Fibroblast of skin of left biceps (primary cell): Measurements from ENCODE around the gene TTC28.

Experiments
- DNase-seq, 2 experiments: peaks; one replicate each; pipeline ENCODE4 v3.0.0-alpha.2; 2013; ENCODE audit warnings: low read depth in 2 of 2

TTC28 gene

GRCh38 chr22:28143961-28144745, 535.5 kb downstream of the TTC28 start:
- no peak for DNase-seq

- DNase-seq, result no peak
Measured at GRCh38 chr22:28143241-28143865, 536.3 kb downstream of the TTC28 start.

GRCh38 chr22:28142361-28142961, 537.2 kb downstream of the TTC28 start:
- DNase-seq, result peak; percentile 95 to 97

GRCh38 chr22:28141614-28142013, 538.0 kb downstream of the TTC28 start:
- peak; percentile 67 to 69 for DNase-seq

GRCh38 chr22:28139961-28140360, 539.7 kb downstream of the TTC28 start:
- DNase-seq, result peak; percentile 83 to 84

GRCh38 chr22:28139516-28139915, 540.1 kb downstream of the TTC28 start:
- no peak for DNase-seq

GRCh38 chr22:28137036-28137435, 542.6 kb downstream of the TTC28 start:
- DNase-seq, result no peak

GRCh38 chr22:28132466-28132865, 547.2 kb downstream of the TTC28 start:
- DNase-seq, result no peak

GRCh38 chr22:28129319-28129962, 550.2 kb downstream of the TTC28 start:
- no peak for DNase-seq

GRCh38 chr22:28128827-28129226, 550.8 kb downstream of the TTC28 start:
- no peak for DNase-seq

GRCh38 chr22:28125799-28126198, 553.8 kb downstream of the TTC28 start:
- no peak for DNase-seq

- no peak for DNase-seq
Measured at GRCh38 chr22:28123989-28124766, 555.5 kb downstream of the TTC28 start.

- no peak for DNase-seq
Measured at GRCh38 chr22:28120691-28121592, 558.7 kb downstream of the TTC28 start.

GRCh38 chr22:28118957-28119631, 560.5 kb downstream of the TTC28 start:
- DNase-seq, result no peak

- peak; percentile 86 to 87 for DNase-seq
Measured at GRCh38 chr22:28116219-28116673, 563.4 kb downstream of the TTC28 start.

GRCh38 chr22:28115426-28115825, 564.2 kb downstream of the TTC28 start:
- no peak for DNase-seq

- no peak for DNase-seq
Measured at GRCh38 chr22:28112548-28113043, 567.0 kb downstream of the TTC28 start.

GRCh38 chr22:28112190-28112544, 567.5 kb downstream of the TTC28 start:
- no peak for DNase-seq

- DNase-seq, result no peak
Measured at GRCh38 chr22:28111501-28112189, 568.0 kb downstream of the TTC28 start.
